Left hindlimb (tissue), 1 donor: ENCODE results near the gene PPIL1.
"Not testable (repeated sequence)": the region's sequence is repeated elsewhere in the genome, so short reads cannot be mapped to it uniquely, and the experiment has no call there.

Experiments
- DNase-seq: peaks from one replicate; pipeline ENCODE4 v3.0.0-alpha.2; 2018

Gene PPIL1

DNA sequence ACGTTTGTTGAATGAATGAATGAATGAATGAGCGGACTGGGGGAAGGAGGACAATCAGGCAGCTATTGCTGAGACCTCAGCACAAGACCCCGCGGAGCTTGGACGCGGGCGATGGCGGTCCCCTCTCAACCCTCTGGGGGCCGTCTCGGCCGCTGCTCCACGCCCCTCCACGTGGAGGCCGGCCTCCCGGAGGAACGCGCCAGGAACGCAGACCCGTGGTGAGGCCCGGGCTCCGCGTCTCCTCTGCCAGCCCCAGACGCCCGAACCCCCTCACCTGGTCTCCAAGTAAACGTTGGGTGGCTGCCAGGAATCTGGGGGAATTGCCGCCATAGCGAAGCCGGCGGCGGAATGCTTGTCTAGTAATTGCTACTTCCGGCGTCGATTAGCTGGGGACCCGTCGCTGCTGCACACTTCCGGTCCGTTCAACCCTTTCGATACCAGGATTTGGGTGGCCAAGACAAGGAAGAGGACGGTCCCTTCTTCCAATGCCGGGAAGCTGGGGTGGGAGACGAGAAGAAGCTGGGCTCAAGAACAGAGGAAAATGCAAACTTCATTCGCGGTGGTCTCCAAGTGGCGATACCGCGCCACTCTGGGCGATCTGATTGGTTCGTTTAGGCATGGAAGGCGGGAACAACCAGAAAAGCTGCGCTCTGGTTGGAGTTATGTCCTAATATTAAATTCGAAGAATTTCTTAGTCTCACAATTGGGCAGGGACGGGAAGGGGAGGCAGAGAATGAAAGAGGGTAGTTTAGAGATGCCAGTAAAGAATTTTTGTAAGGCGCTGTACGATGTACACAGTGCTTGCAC lies at the start of gene PPIL1:
Gene PPIL1 (minus strand): TSS at position 361 of the 807 bp plus-strand sequence. CDS start 31 bp downstream, at position 330.
- DNase-seq = peak; percentile 92

DNA sequence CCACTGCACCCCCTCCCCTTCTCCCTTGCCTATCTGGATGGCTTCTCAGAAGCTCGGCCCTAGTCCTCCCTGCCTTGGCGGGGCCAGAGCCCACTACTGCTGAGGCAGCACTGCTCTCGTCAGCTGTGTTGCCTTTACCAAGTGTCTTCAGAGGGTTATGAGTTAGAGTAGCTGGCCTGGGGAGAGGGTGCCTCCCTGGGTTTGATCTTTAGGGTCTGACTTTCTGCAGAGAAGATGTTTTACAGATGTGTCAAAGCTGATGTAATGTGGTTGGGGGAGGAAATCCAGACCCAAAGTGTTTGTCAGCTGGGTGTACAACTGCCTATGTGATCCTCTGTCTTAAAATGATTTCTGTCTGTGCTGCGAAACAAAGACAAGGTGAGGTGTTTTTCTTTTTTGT lies 49.5 kb upstream of the PPIL1 start:
- DNase-seq = no peak

DNA sequence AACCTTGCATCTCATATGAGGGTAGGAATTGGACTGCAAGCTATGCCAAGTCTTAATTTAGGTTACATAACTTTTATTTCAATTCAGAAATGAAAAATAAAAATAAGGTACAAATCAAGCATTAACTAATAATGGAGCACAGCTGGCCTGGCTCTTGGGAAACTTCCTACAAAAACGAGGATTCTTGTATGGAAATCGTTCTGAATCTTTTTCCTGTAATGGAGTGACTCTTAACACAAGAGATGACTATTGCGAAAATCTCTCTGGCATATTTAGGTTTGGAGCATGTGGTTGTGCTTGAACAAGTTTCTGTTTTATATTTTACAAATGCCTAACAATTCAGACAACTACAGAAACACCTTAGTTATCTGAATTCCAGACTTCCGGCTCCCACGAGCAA lies 45.9 kb upstream of the PPIL1 start:
- DNase-seq = no peak

DNA sequence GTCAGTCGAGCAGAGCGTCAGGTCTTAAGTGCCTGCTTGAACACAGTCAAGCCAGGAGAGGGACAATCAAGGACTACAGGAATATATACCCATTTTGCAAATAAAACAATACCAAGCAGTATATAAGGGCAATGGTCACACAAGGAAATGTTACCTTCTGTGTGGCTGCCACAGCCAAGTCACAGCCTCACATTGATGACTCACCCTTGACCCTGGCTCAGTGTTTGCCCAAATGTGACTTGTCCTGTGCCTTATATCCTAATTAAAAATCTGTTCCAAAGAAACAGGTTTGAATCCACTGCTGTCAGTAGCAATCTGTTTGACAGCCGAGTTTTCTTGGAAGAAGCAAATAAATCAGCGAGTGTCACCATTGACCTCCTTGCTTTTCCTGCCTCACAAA lies 45.4 kb upstream of the PPIL1 start:
- no peak for DNase-seq

DNA sequence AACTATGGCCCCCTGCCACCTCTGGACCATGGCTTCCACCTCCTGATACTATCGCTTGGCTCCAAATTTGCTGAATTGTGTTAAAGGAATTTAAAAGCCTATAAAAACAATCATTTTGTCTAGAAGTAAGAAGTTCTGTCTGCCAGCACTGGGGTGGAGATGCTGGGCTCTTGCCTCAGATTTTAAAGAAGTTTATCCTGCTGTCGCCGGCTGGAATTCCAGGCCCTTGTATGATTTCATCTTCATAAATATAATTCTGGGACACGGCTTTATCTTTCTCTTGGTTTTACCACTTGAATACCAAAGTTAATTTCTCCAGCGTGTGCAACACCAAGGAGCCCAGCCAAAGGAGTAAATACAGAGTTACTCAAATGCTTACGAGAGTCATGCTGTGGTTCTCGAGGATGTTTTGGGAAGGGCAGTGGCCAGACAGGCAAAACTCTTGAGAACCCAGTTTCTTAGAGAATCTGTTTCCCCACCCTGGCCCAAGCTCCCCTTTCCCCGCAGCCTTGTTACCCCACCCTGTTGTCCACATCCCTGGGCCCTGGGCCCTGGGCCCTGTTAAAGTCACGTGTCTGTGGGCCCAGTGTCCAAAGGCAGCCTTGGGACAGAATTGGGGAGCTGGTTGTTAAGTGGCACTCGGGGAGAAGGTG lies 43.1 kb upstream of the PPIL1 start:
- DNase-seq = peak; percentile 68

DNA sequence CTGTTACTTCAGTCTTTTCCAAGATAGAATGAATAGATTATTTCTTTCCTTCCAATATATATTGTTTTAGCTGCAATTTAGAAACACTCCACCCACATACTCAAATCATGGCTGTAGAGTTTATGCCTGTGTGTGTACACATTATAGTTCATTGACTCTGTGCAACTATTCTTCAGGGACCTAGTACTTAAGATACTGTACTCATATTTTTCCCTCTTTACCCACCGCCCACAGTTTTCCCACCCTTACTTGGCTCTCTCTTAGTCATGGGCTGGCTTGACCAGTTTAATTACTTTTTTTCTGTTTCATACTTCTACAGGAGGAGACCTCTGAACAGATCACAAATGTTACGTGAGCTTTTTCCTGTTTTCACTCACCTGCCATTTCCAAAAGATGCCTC lies 41.5 kb upstream of the PPIL1 start:
- DNase-seq = no peak

DNA sequence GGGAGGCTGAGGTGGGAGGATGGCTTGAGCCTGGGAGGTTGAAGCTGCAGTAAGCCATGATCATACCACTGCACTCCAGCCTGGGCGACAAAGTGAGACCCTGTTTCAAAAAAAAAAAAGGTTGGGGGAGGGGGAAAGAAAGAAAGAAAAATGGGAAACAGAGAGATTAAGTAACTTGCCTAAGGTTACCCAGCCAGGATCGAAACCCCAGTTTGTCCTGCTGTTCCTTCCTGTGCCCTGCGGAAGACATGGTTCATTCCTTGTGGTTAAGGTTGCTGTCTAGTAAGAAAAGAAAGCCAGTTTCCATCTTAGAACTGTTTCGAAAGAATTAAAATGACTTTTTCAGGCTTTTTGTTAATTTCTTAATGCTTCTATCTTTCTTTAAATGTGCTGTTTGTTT lies 41.0 kb upstream of the PPIL1 start:
- DNase-seq = no peak

DNA sequence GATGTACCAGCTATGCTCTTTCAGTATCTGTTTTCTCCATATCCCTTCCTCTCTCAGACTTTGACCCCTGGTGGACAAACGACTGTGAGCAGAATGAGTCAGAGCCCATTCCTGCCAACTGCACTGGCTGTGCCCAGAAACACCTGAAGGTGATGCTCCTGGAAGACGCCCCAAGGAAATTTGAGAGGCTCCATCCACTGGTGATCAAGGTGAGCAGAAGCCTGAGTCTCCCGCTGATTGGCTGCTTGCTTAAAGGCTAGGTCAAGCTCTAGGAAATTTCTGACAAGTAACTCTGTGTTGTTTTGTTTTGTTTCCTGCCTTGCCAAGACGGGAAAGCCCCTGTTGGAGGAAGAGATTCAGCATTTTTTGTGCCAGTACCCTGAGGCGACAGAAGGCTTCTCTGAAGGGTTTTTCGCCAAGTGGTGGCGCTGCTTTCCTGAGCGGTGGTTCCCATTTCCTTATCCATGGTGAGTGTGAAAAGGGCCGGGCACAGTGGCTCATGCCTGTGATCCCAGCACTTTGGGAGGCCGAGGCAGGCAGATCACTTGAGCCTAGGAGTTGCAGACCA lies 39.7 kb upstream of the PPIL1 start:
- no peak for DNase-seq

DNA sequence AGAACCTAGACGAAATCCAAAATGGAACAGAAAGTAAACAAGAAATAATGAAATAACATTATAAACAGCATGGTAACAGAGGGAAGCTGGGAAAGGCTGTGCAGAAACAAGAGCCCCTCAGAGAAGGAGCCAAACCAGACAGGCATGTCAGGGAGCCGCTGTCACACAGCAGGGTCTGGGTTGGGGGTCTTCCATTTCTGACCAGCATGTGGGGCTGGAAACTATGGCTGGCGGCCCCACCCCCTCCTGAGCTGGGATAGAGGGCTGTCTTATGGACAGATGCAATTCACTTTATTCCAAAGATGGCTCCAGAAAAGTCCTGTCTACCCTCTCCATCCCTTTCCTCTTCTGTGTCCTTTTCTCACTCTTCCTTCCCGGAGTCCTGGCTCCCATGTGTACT lies 38.5 kb upstream of the PPIL1 start:
- DNase-seq = no peak

DNA sequence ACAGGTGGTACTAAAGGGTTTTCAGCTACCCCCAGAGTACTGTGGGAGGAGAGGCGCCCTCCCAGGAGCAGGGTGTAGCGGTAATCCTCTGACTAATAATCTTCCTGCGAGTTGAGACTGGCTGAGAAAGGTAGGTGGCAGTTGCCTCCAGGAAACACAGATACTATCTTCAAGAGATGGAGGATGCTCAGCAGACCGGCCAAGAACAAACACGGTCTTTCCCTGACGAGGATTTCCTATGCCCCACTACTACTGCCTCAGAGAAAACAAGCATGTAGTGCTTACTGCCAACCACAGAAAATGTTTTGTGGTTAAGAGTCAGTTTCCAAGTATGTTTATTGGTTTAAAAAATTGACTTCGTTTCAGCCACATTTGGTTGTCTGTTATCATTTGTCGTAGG lies 38.0 kb upstream of the PPIL1 start:
- no peak for DNase-seq

DNA sequence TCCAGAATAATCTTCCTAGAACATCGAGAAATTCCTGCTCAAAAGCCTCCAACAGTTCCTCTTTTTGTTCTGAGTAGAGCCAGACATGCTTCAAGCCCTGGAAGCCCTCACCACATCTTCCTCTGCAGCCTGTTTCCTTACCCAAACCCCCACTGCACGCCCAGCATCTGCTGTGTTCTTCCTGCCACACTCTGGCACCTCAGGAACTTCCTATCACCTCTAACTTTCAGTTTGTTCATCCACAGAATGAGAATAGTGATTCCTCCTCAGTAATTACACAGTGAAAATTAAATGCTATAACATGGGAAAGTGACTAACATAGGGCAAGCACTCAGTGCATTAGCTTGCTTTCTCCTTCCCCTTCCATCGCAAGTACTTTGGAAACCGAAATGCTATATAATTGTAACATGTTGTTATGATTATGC lies 37.4 kb upstream of the PPIL1 start:
- no peak for DNase-seq

DNA sequence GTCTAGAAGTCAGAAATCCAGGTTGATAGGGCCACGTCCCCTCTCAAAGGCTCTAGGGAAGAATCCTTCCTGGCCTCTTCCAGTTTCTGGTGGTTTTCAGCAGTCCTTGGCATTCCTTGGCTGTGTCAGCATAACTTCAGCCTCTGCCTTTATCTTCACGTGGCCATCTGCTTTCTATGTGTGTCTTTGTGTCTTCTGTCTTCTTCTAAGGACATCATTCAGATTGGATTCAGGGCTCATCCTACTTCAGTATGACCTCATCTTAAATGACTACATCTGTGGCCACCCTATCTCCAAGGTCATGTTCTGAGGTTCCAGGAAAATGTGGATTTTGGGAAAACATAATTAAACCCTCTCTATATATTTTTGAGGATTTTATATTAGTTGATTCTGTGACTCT lies 34.1 kb upstream of the PPIL1 start:
- DNase-seq = no peak

DNA sequence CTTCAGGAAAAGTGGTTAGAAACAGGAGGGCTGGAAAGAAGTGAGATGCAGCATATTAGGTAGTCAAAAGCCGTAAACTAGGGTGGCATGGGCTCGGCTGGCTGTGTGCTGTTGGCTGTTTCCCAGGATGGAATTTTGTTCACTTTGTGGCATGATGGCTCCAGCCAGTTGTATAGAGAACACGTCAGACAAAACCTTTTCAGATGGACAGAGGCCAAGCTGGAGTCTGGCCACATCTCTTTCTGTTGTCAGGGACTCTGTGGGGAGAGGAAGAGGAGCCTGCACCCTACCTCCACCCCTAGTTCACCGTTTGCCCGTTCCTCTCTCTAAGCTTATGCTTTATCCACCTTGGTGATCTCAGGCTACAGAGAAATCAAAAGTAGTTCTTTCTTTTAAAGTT lies 33.2 kb upstream of the PPIL1 start:
- no peak for DNase-seq

DNA sequence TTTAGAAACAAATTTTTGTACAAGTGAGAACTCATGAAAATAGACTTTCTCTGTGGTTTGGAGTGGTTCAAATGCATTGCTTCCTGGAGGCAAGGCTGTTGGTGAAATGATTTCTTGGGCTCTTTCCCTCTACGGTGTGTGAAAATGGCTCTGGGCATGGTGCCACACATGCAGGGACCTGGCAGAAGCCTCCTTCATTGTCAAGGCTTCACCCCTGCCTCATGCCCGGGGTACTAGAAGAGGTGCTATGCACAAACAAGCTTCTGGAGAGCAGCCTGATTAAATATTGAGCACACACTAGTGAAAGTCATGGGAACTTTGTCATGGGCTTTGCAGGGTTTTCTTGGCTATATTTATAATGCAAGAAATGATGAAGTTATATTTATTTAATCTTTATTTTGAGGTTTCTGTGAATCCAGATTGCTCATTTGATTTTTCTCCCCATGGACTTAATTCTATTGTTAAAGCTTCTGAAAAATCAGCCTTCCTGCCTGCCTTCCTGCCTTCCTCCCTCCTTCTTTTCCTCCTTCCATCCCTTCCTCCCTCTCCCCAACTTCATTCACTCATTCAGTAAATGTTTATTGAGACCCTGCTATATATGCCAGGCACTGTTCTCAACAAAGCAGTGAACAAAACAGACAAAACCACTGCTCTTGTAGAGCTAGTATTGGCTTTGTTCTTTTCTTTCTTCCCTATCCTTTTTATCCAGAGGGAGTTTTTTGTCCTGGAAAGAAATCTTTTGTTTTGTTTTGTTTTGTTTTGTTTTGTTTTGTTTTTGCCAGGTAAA lies 32.1 kb upstream of the PPIL1 start:
- no peak for DNase-seq

DNA sequence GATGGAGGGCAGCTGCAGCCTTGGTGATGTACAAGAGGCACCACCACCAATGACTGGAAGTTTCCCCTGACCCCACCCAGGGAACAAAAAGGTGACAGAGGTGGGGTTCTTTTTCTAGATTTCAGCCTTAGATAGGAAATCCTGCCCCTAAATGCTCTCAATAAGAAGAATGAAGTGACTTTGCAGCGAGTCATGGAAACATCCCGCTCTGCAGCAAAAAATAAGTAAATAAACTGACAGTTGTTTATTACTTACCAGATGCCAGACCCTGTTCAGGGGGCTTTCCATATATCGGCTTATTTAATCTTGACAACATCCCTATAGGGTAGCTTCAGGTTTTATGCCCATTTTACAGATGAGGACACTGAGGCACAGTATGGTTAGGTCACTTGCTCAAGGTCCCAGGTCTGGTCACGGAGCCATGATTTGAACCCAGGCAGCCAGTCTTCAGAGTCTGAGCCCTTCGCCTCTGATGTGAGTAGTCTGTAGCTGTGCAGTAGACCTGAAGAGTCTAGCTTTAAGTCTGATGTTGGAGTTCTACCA lies 30.3 kb upstream of the PPIL1 start:
- DNase-seq = no peak

DNA sequence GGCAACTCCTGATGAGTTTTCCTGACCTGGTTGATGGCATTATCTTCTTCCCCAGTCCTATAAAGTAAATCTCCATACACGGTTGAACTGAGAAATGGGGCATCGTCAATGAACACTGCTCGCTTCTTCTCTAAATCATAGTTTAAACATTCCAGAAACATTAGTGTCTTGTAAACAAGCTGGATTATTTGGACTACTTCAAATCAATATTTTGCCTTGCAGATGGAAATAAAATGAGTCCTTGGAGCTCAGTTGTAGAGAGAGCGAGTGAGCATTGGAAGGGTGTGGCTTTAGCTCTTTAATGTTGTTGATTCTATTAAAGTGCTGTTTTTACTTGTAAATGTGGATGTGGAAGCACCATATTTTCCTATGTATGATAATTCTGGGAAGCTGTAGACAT lies 29.5 kb upstream of the PPIL1 start:
- no peak for DNase-seq

DNA sequence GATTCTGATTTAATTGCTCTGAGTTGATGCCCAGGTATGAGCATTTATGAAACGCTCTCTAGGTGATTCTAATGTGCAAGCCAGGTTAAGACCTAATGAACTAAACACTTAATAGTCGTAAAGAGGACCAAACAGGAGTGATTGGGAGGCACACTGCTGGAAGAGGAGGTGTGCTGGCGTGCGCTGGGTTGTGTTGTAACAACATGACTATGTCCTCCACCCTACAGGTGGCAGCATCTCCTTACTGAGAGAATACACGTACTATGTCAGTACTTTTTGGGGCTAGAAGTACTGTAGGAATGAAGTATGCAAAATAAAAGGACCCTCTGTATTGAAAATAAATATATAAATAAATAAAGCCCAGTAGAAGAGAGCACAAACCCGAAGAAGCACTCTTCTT lies 23.0 kb upstream of the PPIL1 start:
- no peak for DNase-seq

DNA sequence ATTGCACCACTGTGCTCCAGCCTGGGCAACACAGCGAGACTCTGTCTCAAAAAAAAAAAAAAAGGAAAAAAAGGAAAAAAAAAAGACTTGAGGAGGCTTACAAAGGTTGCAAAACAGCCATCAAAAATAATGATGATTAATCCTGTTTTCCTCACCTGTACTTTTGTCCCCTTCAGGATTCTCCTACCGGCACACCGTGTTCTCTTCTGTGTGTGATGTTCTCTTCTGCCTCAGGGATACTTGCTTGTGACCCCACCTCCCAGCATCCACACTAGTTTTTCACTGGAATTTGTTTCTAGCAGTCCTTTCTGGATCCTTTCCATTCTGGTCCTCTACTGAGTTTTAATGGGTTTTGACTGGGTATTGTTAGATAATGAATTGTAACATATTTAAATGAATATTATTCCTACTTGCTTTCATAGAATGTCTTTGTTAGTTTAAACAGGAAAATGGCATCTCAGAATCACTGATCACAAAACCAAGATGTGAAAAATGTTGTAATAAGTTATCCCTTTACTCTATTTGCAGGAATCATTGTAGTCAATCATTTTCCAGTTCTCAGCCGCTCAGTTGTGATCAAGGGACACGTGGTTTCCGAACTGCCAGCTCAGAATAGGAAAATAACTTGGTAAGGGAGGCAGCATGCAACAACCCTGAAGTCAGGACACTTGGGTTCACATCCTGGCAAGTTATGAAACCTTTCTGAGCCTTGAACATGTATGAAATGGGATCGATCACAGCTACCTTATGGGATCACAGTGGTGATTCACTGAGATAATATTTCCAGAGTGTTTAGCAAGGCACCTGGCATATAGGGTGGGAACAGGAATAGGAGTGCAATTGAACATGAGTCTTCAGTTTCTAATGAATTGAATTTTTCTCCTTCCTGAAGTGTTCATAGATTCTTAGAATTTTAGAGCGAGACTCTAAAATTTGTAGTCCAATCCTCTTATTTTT lies 19.7 kb upstream of the PPIL1 start:
- DNase-seq = no peak

DNA sequence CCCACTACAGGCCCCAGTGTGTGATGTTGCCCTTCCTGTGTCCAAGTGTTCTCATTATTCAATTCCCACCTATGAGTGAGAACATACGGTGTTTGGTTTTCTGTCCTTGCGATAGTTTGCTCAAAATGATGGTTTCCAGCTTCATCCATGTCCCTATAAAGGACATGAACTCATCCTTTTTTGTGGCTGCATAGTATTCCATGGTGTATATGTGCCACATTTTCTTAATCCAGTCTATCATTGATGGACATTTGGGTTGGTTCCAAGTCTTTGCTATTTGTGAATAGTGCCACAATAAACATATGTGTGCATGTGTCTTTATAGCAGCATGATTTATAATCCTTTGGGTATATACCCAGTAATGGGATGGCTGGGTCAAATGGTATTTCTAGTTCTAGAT lies 16.6 kb upstream of the PPIL1 start:
- not testable (repeated sequence) for DNase-seq

DNA sequence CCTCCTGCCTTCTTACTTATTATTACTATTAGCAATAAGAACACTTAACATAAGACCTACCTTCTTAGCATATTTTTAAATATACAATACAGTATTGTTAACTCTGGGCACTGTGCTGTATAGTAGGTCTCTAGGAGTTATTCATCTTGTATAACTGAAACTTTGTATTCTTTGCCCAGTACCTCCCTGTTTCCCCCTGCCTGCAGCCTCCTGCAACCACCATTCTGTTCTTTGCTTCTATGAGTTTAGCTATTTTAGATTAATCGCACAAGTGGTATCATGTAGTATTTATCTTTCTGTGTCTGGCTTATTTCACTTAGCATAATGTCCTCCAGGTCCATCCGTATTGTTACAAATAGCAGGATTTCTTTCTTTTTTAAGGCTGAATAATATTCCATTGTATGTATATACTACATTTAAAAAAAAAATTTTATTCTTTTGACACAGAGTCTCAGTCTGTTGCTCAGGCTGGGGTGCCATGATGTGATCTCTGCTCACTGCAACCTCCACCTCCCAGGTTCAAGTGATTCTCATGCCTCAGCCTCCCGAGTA lies 15.6 kb upstream of the PPIL1 start:
- no peak for DNase-seq

DNA sequence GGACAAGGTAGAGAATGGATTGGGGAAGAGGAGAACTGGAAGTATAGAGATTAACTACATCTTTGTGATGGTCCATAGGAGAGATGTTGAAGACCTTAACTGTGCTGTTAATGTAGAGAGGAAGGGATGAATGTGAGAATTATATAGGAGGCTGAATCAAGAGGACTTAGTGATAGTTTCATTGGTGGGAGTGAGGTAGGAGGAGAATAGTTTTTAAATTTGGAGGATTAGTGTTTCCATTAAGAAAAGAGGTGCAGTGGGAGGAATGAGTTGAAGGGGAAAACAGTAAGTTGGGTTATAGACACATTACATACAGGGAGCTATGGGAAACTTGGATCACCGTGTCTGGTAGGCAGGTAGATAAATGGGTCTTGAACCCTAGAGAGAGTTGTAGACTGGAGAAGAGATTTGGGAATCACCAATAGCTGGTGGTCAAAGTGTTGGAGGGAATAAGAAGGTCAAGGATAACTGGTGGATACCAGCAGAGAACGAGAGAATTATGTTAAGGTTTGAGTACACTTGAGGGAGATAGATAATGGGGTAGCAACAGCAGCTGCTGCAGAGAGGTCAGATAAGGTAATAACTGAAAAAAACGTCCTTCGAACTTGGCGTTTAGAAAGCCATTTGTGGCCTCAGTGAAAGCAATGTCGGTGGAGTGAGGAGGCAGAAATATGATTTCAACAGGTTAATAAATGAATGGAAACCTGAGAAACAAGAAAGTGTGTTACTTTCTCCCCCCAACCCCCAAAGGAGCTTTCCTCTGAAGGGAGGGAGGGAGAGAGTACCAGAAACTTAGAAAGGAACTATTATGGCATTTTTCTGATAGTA lies 14.3 kb upstream of the PPIL1 start:
- no peak for DNase-seq
